GM21367 (cell line): ENCODE measurements around the gene TMEM141.
"Not testable (repeated sequence)": the region's sequence is repeated elsewhere in the genome, so short reads cannot be mapped to it uniquely, and the experiment has no call there.

Experiments
- ATAC-seq: cut with Tn5 transposase; IDR thresholded peaks from one replicate; pipeline ENCODE4 v1.9.1; 2021; ENCODE audit not compliant: unreplicated experiment

The TMEM141 gene

DNA sequence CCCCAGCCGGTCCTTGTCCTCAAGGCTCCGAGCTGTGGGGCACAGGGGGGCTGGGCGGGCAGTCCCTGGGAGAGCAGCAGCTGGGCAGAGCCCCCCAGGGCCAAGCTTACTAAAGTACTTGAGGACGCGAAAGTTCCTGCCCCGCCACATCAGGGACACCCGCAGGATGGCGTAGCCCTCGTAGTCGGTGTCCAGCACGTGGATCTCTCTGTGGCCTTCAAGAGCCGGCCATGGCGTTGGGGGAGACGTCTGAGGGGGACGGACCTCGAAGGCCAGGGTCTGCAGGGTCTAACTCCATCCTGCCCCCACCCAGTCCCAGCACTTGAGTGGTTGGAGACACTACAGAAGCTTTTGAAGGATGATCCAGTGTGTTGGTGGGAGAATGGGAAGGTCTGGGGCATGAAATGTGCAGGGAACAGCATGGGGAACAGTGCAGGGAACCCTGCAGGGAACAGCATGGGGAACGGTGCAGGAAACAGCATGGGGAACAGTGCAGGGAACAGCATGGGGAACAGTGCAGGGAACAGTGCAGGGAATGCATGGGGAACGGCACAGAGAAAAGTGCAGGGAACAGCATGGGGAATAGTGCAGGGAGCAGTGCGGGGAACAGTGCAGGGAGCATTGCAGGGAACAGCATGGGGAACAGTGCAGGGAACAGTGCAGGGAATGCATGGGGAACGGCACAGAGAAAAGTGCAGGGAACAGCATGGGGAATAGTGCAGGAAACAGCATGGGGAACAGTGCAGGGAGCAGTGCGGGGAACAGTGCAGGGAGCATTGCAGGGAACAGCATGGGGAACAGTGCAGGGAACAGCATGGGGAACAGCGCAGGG, 35.6 kb upstream of the TMEM141 start:
- ATAC-seq: not testable (repeated sequence)

- ATAC-seq: no peak
Measured at GRCh38 chr9:136756134-136756438, 35.1 kb upstream of the TMEM141 start.

DNA sequence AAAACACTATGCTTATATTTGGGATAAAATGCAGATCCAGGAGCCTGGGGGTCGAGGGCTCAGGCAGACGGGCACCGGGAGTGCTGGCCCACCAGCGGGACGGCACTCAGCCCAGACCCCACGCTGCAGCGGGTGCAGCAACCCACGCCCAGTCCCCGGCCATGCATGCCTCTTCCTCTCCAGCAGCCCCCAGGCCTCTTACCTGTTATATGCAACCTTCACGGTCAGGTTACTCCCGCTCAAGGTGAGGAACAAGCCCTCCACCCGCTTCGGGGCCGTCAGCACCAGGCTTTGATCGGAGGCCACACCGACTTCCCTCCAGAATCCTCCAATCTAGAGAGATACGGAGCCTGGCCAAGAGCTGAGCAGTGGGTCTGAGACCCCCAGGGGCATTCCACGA, 34.3 kb upstream of the TMEM141 start:
- ATAC-seq: no peak

DNA sequence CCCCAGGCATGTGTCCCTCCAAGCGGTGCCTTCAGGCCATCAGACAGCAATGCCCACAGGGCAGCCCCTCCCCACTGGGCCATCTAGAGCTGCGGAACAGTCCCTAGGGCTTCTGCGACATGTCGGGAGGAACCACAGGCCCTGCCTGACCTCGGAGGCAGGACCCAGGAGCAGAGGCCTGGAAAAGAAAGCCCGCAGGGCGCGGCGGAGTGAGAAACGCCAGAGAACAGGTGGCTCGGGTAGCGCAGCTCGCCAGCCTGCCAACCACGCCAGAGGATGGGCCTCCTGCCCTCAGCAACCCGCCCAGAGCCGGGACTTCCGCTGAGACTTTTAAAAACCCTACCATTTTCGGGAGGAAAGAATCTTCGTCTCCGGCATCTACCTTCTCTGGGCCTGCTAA, 33.8 kb upstream of the TMEM141 start:
- ATAC-seq: no peak

DNA sequence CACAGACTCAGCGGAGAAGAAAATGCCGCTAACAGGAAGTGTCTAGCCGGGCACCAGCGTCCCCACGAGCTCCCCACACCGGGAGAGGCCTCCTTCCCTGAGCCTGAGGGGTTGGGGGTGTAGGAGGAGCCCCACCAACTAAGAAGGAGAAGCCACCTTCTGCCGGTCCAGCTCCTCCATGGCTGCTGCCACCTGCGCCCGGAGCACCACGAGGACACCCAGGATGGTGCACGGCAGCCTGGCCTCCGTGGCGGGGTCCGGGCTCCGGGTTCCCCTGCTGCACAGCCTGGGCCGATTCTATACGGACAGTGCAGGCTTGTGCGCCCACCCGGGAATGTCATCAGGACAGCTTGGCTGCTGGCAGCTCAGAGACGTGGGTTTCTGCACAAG, 33.4 kb upstream of the TMEM141 start:
- ATAC-seq: no peak

DNA sequence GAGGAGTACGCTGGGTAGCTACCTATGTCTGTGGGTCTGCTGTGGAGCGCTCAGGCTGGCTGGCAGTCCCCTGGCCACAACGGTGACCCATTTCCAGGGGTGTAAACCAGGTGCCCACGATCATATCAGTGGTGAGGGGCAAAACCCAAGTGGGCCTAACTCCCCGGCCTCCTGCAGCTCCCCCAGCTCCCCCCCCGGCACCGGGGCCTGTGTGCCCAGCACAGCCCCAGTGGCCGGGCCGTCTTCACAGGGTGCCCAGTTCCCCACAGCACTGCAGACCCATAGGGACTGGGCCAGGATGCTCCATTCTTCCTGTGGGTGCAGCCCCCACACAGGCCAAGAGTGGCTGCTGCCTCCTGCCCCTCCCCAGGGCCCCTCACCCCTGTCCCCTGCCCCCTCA, 32.1 kb upstream of the TMEM141 start:
- ATAC-seq: no peak

DNA sequence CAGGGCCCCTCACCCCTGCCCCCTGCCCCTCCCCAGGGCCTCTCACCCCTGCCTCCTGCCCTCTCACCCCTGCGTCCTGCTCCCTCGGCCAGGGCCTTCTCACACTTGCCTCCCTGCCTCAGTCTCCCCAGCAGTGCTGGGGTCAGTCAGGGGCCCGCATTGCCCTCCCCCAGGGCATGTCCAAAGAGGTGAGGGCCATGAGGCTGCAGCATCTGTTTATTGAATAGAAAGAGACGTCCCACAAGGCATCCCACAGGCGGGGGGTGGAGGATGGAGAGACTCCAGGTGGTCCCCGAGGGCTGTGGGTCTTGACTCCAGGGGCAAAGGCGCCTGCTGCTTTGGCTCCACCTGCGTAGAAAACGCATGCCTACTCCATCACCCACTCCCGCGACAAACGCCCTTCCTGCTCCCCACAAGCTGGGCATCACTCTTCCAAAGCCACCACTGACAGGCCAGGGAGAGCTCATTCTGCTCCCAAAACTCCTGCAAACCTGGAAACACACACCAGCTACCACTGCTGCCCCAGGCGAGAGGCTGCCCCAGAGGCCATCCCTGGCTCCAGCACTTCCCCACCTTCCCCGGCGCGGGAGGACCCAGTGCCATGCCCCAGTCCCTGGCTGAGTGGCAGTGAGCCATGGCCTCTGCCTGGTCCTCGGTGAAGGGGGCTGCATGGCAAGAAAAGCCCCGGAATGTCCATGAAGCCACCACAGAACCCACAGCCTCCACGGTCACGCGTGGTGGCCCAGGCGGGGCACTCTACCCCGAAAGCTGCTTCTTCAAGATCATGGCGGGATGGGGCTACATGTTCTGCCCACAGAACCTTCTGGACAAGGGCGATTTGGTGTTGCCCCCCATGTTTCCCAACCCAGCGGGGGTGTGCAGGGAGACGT, 31.5 kb upstream of the TMEM141 start:
- no peak for ATAC-seq

DNA sequence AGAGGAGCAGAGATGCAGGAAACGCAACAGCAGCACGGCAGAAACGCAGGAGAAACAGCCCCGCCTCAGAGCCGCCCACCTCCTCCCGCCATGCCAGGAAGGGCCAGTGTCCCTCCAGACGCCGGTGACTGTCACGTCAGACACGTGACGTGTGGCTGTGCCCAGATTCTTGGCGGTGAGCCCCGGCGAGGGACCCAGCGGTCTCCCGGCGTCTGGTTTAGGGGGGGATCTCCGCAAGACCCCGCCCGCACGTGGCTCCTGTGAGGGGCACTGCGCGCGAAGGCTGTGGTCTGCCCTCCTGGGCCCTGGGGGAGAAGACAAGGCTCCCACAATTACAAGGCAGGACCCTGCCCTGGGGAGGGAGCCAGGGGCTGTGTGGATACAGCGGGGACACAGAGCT, 30.7 kb upstream of the TMEM141 start:
- no peak for ATAC-seq

- ATAC-seq: not testable (repeated sequence)
Measured at GRCh38 chr9:136760834-136761544, 30.2 kb upstream of the TMEM141 start.

DNA sequence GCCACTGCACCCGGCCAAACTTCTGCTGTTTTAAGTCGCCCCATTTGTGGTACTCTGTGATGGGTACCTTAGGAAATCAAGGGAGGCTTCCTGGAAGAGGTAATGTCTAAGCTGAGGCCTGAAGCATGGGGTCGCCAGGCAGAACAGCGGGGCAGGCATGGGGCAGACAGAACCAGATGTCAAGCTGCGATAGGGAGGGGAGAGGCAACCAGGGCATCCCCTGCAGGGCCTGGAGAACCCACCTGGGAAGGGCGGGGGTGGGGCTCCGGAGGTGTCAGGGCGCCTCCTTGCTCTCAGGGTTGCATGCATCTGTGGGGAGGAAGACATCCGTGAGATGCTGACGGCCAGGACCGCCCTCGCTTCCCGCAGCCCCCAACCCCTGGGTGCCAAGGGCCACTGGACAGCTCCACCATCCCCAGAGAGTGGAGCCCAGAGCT, 29.6 kb upstream of the TMEM141 start:
- no peak for ATAC-seq

DNA sequence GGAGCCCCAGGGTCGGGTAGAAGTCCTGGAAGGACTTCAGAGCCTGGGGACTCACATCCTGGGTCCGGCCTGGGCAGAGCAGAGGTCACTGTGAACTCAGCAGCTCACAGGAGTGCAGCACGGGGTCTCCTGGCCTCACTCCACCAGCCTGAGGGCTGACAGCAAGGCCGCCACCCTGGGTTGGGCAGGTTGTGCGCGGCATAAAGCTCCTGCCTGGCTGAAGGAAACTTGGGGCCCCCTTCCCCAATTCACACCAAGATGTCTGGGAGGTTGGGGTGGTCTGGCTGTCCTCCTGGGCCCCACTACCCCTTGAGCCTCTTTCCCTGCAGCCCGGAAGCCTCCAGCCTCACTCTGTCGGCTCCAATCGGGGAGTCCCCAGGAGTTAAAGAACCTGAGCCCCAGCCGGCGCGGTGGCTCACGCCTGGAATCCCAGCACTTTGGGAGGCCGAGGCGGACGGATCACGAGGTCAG, 28.9 kb upstream of the TMEM141 start:
- no peak for ATAC-seq

DNA sequence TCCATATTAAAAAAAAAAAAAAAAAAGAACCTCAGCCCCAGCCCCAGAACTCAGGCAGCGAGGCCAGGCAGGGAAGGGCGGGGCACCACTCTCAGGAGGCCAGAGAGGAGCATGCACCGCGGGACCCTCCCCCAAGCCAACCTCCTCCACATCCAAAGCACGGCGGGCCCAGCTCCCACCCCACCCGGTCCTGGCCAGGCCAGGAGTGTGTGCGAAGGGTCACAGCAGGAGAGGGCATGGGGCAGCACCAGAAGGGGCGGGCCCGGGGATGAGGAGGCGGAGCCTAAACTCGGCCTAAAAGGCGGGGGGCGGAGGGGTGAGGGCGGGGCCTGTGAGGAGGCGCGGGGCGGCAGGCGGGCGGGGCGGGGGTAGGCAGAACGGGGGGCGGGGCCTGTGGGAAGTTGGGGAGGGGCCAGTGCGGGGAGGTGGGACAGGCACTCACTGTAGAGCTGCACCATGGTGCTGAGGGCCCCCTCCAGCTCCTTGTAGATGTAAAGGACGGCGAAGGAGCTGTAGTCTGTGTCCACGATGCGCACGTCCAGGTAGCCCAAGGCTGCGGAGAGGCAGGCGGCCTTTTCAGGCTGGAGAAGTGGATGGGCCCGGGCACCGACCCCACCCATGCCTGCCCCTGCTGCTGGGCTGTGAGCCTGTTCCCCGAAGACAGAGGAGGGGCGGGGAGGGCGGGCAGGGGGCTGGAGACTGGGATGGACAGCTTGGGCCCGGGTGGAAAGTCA, 28.1 kb upstream of the TMEM141 start:
- ATAC-seq: no peak

DNA sequence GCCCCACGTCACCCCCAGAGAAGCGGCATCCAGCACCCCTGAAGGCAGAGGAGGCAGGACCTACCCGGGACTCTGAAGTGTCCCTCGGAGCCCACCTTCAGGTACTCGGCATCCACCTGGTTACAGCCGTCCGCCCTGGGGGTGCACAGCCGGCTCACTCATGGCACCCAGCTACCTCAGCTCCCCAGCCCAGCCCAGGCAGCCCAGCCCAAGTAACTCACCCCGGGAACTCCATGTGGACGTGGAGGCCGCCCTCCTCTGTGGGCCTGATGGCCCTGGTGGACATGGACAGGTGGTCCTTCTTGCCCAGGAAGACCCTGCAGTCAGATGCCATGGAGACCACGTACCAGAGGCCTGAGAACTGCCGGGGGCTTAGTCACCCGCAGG, 27.5 kb upstream of the TMEM141 start:
- ATAC-seq: no peak

GRCh38 chr9:136764301-136764891, 26.7 kb upstream of the TMEM141 start, which contains the start of gene LCN15:
TSS of gene LCN15 (minus strand) at chr9:136764518. CDS start at chr9:136764488, 30 bp downstream.
- no peak for ATAC-seq

- no peak for ATAC-seq
Measured at GRCh38 chr9:136765041-136765440, 26.1 kb upstream of the TMEM141 start.

- ATAC-seq: not testable (repeated sequence)
Measured at GRCh38 chr9:136765745-136766409, 25.3 kb upstream of the TMEM141 start.

DNA sequence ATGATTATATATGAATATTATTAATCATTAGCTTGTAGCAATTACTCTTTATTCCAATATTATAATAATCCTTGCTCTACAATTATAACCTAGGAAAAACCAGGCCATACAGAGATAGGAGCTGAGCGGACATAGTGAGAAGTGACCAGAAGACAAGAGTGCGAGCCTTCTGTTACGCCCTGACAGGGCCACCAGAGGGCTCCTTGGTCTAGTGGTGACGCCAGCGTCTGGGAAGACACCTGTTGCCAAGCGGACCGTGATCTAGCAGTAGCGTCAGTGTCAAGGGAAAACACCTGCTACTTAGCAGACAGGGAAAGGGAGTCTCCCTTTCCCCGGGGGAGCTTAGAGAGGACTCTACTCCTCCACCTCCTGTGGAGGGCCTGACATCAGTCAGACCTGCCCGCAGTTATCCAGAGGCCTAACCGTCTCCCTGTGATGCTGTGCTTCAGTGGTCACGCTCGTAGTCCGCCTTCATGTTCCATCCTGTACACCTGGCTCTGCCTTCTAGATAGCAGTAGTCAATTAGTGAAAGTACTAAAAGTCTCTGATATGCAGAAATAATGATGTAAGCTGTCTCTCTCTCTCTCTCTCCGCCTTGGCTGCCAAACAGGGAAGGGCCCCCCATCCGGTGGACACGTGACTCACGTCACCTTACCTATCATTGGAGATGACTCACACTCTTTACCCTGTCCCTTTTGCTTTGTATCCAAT, 24.6 kb upstream of the TMEM141 start:
- not testable (repeated sequence) for ATAC-seq

- no peak for ATAC-seq
Measured at GRCh38 chr9:136769710-136770191, 21.4 kb upstream of the TMEM141 start.

DNA sequence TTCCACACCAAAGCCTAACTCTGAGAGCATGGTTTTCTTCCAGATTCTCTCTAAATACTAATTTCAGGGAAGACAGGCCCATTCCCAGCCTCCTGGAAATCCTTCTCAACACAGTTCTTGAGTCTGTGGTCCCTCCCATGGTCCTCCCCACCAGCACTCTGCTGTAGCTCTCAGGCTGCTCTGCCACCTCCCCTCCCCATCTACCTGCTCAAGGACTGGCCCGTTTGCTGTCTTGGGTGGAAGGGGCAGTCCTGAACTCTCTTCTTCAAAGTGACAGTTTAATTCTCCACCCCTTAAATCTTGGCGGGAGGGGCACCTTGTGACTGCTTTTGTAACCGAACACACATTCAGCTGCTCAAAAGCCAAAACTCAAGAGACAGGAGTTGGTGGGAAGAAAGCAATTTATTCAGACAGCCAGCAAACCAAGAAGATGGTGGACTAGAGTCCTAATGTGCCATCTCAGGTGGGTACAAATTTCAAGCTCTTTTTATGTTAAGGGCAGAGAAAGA, 19.2 kb upstream of the TMEM141 start:
- no peak for ATAC-seq
